Progenitor cell of endocrine pancreas (in vitro differentiated cells): Measurements from ENCODE around the gene IGSF23. TPM values are rescaled to one million over a fixed set of nuclear protein-coding genes. Genes with fewer than 3 reads are reported as not detected.

Source experiments
- DNase-seq: peaks from one replicate; pipeline ENCODE4 v3.0.0; 2021; ENCODE audit warnings: low spot score; ENCODE audit not compliant: unreplicated experiment
- H3K27ac Mint-ChIP-seq: 2 replicates; pipeline ENCODE4 v1.8.0; 2021; ENCODE audit warnings: mild to moderate bottlenecking, moderate library complexity, mixed read lengths
- H3K27me3 Mint-ChIP-seq: 2 replicates; pipeline ENCODE4 v1.8.0; 2021; ENCODE audit warnings: mixed read lengths
- H3K36me3 Mint-ChIP-seq: 2 replicates; pipeline ENCODE4 v1.8.0; 2022; ENCODE audit warnings: mixed read lengths; ENCODE audit not compliant: insufficient read depth
- H3K4me1 Mint-ChIP-seq: 2 replicates; pipeline ENCODE4 v1.8.0; 2021; ENCODE audit warnings: low read depth, mixed read lengths
- H3K4me3 Mint-ChIP-seq: 2 replicates; pipeline ENCODE4 v1.8.0; 2021; ENCODE audit warnings: low read depth, mild to moderate bottlenecking, moderate library complexity, mixed read lengths
- H3K9me3 Mint-ChIP-seq: 2 replicates; pipeline ENCODE4 v1.8.0; 2021; ENCODE audit warnings: low read depth, mixed read lengths
- CTCF ChIP-seq: fragments of 200-600 bp; sonication (generic); IDR thresholded peaks from one replicate; pipeline ENCODE4 v1.5.0; 2021; ENCODE audit warnings: antibody characterized with exemption, mild to moderate bottlenecking; ENCODE audit not compliant: unreplicated experiment
- total RNA-seq: library from RNA; stranded (reverse); gene quantifications from 2 replicates; pipeline ENCODE4 v1.2.1, GENCODE V29; 2021

The IGSF23 gene
- total RNA-seq, 1 donor from 2014 or later: 0.67 TPM

DNA sequence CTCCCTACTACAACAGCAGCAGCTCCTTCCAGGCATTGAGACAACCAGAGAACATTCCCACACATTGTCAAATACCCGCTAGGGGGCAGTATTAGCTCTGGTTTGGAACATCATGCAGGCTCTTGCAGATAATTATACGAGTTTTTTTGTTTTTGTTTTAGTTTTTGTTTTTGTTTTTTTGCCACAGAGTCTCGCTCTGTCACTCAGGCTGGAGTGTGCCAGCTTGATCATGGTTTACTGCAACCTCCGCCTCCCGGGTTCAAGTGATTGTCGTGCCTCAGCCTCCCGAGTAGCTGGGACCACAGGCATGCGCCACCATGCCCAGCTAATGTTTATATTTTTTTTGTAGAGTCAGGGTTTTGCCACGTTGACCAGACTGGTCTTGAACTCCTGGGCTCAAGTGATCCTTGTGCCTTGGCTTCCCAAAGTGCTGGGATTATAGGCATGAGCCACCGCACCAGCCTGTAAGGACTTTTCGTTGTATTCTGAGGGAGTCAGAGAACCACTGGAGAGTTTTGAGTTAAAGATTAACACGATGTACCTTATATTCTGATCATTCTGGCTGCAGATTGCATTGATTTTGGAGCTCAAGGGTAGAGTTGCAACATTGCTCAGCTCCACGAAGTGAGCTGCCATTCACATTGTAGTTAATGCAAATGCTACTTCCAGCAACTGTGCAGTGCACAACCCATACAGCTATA, 42.2 kb upstream of the IGSF23 start:
- Mint-ChIP-seq H3K4me3 (peak overlapping the region; percentile 4), H3K9me3 (no peaks in the 10 kb centered on the region), H3K27me3 (peaks cover 15% of the 10 kb centered on the region), H3K36me3 (peaks cover 1% of the 10 kb centered on the region), H3K27ac (peak overlapping the region; percentile 75), H3K4me1 (peaks cover 25% of the 10 kb centered on the region)
- peak; percentile 60 for DNase-seq
- peak; percentile 85 for TF ChIP-seq CTCF

DNA sequence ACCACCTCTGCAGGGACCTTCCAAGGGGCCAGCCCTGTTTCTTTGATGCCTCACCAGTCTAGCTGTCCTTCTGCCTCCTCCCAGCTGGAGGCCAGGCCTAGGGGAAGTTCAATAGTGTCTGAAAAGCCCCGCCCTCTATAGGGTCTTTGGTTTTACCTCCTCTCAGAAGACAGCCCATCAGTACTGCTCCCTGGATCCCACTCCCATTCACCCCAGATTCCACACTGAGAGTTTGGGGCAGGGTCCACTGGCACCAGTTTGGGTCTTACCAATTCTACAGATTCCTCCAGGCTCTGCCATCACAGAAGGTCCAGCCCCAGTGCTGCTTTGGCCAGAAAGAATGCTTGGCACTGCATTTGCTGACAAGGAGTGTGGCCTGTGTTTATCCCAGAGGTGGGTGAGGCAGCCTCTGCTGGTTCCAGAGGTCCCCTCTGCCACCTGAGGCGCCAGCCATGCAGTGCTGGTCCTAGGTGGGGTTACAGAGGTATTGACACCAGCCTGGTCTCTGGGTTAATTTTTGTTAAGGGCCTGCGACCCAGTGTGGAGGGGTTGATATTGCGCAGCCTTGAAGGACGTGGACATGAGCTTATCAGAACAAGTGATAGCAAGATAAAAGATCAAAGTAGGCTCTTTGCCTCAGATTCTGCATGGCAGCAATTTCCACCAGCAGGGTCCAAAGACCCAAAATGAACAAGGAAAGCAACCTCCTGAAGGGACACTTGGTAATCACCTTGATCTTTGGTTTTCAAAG, 41.4 kb upstream of the IGSF23 start:
- TF ChIP-seq CTCF: no peak
- Mint-ChIP-seq H3K36me3 (peaks cover 1% of the 10 kb centered on the region), H3K9me3 (no peaks in the 10 kb centered on the region), H3K4me3 (no peak overlapping the region), H3K27ac (no peak overlapping the region), H3K27me3 (peaks cover 8% of the 10 kb centered on the region), H3K4me1 (peaks cover 25% of the 10 kb centered on the region)
- DNase-seq: no peak

GRCh38 chr19:44572581-44572900, 40.8 kb upstream of the IGSF23 start:
- peaks cover 25% of the 10 kb centered on the region for H3K4me1 Mint-ChIP-seq
- no peak for TF ChIP-seq CTCF
- no peaks in the 10 kb centered on the region for H3K9me3 Mint-ChIP-seq
- H3K4me3 Mint-ChIP-seq: no peak overlapping the region
- H3K27ac Mint-ChIP-seq: no peak overlapping the region
- H3K27me3 Mint-ChIP-seq: peaks cover 6% of the 10 kb centered on the region
- DNase-seq: no peak
- H3K36me3 Mint-ChIP-seq: peaks cover 1% of the 10 kb centered on the region

DNA sequence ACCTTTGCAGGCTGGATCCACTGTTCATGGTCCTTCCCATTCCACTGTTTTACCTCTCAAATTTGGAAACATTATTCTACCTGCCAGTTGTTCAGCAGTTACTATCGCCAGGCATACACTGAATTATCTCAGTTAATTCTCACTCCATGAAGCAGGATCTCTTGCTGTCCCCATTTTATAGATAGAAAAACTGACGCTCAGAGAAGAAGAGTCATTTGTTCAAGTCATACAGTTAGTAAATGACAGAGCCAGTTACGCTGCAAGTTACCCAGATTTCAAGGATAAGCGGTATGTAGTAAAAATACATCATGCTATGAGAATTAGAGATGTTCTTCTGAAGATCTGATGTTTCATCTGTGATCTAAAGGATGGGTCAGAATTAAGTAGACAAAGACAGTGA, 40.2 kb upstream of the IGSF23 start:
- Mint-ChIP-seq H3K4me1 (peaks cover 25% of the 10 kb centered on the region), H3K27me3 (peaks cover 2% of the 10 kb centered on the region), H3K9me3 (no peaks in the 10 kb centered on the region), H3K36me3 (peaks cover 1% of the 10 kb centered on the region), H3K4me3 (no peak overlapping the region), H3K27ac (no peak overlapping the region)
- TF ChIP-seq CTCF: no peak
- DNase-seq: no peak

DNA sequence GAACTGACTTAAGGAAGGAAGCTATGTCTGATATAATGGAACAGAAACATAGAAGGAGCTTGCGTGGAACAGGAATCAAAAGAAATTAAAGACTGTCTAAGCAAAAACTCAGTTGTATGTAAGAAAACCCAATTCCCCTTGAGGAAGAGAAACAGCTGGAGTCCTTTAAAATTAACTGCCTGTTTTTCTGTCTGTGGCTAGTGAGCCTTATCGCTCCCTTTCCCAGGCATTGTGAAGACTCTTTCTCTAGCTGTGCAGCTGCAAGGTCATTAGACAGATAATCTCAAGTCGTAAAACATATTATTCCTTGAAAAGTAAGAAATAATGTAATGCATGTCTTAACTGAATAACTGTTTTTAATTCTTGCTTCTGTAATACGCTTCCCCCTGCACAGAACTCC, 39.7 kb upstream of the IGSF23 start:
- no peak overlapping the region for H3K27ac Mint-ChIP-seq
- H3K4me3 Mint-ChIP-seq: no peak overlapping the region
- peaks cover 2% of the 10 kb centered on the region for H3K27me3 Mint-ChIP-seq
- no peaks in the 10 kb centered on the region for H3K9me3 Mint-ChIP-seq
- no peak for TF ChIP-seq CTCF
- H3K36me3 Mint-ChIP-seq: peaks cover 1% of the 10 kb centered on the region
- H3K4me1 Mint-ChIP-seq: peaks cover 25% of the 10 kb centered on the region
- no peak for DNase-seq
